NB4 (cell line): ENCODE data around the gene CDH16.

ENCODE experiments used
- DNase-seq: peaks from one replicate; pipeline ENCODE4 v3.0.0; 2010; ENCODE audit warnings: low read depth
- H3K4me3 ChIP-seq: one replicate; pipeline ENCODE4 v1.5.1; 2011; ENCODE audit warnings: mild to moderate bottlenecking, low read depth, low read length, moderate library complexity
- MYC ChIP-seq: IDR thresholded peaks from 2 replicates; pipeline ENCODE4 v1.6.1; 2011; ENCODE audit warnings: low read depth, low read length
- POLR2A ChIP-seq: IDR thresholded peaks from 2 replicates; pipeline ENCODE4 v1.6.1; 2011; ENCODE audit warnings: mild to moderate bottlenecking; ENCODE audit not compliant: insufficient read length; ENCODE audit errors: extremely low read depth
- TF ChIP-seq, protein P1 (sequence below): IDR thresholded peaks from 2 replicates; pipeline ENCODE4 v1.6.1; 2011; ENCODE audit warnings: low read depth, low read length
- TF ChIP-seq, protein P2 (sequence below): IDR thresholded peaks from one replicate; pipeline ENCODE4 v1.5.1; 2012; ENCODE audit warnings: low read depth, low read length

CDH16 gene

DNA sequence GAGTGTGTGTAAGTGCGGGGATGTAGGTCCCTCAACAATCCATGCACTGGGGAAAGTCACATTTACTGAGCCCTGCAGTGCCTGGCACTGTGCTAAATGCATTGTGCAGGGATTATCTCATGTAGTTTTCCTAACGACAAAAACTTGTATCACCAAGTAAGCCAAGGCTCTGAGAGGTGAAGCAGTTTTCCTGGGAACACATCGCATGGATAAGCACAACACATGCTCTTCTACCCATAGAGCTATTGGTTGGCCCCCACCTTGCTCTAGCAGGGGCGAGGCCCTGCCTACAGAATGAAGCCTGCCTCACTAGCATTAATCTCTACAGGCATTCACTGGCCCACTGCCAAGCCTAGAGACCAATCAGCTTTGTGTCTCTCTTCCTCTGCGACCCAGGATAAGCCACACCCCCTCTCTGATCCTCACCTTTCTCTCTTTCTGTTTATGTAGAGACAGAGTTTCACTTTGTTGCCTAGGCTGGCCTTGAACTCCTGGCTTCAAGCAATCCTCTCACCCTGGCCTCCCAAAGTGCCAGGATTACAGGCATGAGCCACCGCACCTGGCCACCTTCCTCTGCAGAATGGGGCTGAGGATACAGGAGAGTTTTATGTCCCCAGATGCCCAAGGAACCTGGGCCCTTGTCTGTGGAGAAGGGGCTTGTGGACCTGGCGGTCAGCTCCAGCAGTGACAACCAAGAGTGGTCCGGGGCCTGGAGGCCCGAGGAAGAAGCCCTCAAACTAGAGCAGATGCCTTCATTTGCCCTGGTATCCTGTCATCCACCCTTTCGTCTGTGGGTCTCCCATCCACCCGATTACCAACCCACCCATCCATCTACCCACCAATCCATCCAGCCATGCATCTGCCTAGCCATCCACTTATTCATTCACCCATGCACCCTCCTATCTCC lies 12.8 kb downstream of the CDH16 start:
- no peak for TF ChIP-seq MYC
- TF ChIP-seq POLR2A, result no peak
- TF ChIP-seq, protein P1, sequence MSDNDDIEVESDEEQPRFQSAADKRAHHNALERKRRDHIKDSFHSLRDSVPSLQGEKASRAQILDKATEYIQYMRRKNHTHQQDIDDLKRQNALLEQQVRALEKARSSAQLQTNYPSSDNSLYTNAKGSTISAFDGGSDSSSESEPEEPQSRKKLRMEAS, result no peak
- TF ChIP-seq, protein P2, sequence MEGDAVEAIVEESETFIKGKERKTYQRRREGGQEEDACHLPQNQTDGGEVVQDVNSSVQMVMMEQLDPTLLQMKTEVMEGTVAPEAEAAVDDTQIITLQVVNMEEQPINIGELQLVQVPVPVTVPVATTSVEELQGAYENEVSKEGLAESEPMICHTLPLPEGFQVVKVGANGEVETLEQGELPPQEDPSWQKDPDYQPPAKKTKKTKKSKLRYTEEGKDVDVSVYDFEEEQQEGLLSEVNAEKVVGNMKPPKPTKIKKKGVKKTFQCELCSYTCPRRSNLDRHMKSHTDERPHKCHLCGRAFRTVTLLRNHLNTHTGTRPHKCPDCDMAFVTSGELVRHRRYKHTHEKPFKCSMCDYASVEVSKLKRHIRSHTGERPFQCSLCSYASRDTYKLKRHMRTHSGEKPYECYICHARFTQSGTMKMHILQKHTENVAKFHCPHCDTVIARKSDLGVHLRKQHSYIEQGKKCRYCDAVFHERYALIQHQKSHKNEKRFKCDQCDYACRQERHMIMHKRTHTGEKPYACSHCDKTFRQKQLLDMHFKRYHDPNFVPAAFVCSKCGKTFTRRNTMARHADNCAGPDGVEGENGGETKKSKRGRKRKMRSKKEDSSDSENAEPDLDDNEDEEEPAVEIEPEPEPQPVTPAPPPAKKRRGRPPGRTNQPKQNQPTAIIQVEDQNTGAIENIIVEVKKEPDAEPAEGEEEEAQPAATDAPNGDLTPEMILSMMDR, result no peak
- no peak overlapping the region for H3K4me3 ChIP-seq
- DNase-seq, result no peak

DNA sequence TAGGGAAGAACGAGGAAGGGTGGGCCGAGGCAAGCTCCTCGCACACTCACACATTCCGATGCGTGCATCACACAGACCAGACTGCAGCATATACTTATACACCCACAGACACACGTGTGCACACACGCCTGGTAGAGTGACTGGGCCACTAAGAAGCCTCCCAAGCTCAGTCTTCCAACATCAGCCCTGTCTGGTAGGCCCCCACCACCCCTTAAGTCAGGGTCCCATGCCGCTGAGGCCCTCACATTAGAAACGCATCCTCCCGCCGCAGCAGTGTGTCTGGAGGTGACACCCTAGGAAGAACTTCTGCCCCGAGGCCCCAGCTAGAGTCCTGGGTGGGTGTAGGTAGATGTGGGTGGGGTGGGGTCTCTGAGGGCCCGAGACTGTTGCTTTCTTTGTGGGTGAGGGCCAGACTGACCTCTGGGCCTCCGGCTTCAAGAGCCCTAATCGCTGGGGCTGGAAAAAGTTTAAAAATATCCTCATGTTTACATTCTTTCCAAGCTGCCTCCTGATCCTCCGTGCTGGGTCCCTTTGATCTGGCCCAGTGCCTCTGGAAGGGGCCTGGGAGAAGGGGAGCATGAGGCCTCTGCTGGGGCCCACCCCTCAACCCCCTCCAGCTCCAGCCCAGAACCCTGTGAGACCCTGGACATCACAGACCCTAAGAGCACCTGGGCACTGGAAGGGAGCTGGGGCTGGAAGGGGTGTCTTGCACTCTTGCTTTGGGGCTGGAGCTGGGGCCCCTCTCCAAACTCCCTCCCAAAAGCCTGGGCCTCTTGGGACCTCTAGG lies 13.6 kb downstream of the CDH16 start:
- DNase-seq, result no peak
- no peak overlapping the region for H3K4me3 ChIP-seq
- TF ChIP-seq, protein P2, result no peak
- TF ChIP-seq MYC (no peak), POLR2A (no peak)
- TF ChIP-seq, protein P1, result no peak

DNA sequence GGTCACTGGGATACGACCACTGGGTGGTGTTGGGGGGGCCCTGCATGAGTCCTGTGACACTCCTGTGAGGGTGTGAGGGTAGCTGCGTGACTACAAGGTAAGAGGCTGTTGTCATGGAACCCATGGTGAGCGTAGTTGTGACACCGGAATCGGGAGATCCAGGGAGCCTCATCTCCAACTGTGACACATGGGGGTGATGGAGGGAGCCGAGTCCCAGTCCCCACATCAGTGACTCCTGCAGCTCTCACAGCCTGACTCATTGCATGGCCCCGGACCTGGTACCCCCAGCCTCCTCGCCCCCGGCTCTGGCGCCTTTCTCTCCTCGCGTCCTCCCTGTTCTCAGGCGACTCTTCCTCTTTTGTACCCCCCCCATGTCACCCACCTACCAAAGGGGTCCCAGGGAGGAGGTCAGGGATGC lies 14.2 kb downstream of the CDH16 start:
- no peak overlapping the region for H3K4me3 ChIP-seq
- TF ChIP-seq POLR2A (no peak), MYC (no peak)
- TF ChIP-seq, protein P1, result no peak
- TF ChIP-seq, protein P2, result no peak
- no peak for DNase-seq

DNA sequence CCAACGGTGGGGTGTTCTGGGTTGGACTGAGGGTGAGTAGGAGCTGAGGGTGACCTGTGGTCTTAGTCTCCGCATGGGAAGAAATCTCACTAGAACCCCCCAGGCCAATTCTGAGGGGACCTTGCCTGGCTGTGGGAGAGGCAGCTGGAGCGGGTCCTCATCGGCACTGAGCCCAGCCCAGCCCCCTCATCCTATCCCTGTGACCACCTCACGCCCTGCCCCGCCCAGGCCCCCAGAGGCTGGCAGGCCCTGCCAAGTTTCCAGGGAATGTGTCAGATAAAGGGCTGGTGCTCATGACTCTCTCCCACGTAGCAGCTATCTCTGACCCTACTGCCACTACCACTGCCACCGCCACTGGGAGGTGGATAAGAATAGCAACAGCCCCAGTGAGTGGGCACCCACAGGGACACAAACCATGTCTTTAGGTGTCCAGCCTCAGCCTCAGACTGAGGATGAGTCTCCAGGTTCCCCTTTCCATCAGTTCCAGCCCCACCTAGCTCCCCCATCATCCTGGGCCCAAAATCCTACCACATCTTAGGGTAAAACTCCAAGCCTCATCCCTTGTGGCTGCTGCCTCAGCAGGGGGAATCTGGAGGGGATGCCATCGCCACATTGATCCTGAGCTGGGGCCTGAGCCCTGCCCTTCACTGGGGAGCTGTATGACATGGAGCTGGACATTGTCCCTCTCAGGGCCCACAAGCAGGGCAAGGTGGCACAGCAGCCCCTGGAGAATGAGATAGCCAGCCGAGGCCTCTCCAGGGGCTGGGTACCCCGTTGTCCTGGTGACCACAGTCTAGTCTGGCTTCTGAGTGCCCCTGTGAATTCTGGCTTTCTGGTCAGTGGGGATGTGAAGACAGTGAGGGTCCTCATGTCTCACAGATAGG lies 14.9 kb downstream of the CDH16 start:
- no peak for DNase-seq
- TF ChIP-seq, protein P2, result no peak
- TF ChIP-seq POLR2A, result no peak
- TF ChIP-seq, protein P1, result no peak
- TF ChIP-seq MYC, result no peak
- H3K4me3 ChIP-seq, result no peak overlapping the region
